Thoracic aorta (tissue), 2 donors: ENCODE results near the gene C9orf152. TPM values are rescaled to one million over a fixed set of nuclear protein-coding genes. Genes with fewer than 3 reads are reported as not detected.

ENCODE experiments used
- ATAC-seq: fragments of 150-250 bp; one replicate; pipeline ENCODE4 v1.8.0; 2017; ENCODE audit warnings: low read depth; ENCODE audit not compliant: insufficient number of reproducible peaks, low FRiP score
- DNase-seq: peaks from one replicate; pipeline ENCODE4 v3.0.0-alpha.2; 2020; ENCODE audit warnings: low spot score
- H3K27ac ChIP-seq, 2 donors: fragments of 200-600 bp; sonication (generic); 1 replicate in 1 of 2; 2 replicates in 1 of 2; pipeline ENCODE4 v1.5.1; 2016; ENCODE audit warnings: mild to moderate bottlenecking in 2 of 2, moderate library complexity in 2 of 2
- H3K27me3 ChIP-seq: fragments of 200-600 bp; sonication (generic); replicated peaks from 2 replicates; pipeline ENCODE4 v1.6.0; 2016; ENCODE audit warnings: mild to moderate bottlenecking; ENCODE audit not compliant: insufficient read depth
- H3K36me3 ChIP-seq: fragments of 200-600 bp; sonication (generic); one replicate; pipeline ENCODE4 v1.5.1; 2016
- H3K4me1 ChIP-seq, 2 donors: fragments of 200-600 bp; sonication (generic); 1 replicate in 1 of 2; 2 replicates in 1 of 2; pipeline versions ENCODE4 v1.5.1 to v1.6.0; 2016; ENCODE audit warnings: low read depth in 2 of 2, mild to moderate bottlenecking in 1 of 2; ENCODE audit not compliant: control insufficient read depth in 1 of 2
- H3K4me3 ChIP-seq: fragments of 200-600 bp; sonication (generic); 2 replicates; pipeline ENCODE4 v1.5.1; 2016; ENCODE audit warnings: mild to moderate bottlenecking
- H3K9me3 ChIP-seq: fragments of 200-600 bp; sonication (generic); 2 replicates; pipeline ENCODE4 v1.5.1; 2016
- total RNA-seq, 2 donors: library from RNA; depleted of rRNA; stranded (reverse); fragments of >200 nt; gene quantifications; one replicate each; pipeline versions ENCODE4 v1.1.0 to v1.2.3, GENCODE V29; 2016
- TF ChIP-seq, protein P1 (sequence below): fragments of 200-600 bp; sonication (generic); IDR thresholded peaks from one replicate; pipeline ENCODE4 v1.5.1; 2019; ENCODE audit warnings: antibody characterized with exemption

The C9orf152 gene
- total RNA-seq, 2 donors from 2014 or later, result 0.56 TPM; not detected in 1

DNA sequence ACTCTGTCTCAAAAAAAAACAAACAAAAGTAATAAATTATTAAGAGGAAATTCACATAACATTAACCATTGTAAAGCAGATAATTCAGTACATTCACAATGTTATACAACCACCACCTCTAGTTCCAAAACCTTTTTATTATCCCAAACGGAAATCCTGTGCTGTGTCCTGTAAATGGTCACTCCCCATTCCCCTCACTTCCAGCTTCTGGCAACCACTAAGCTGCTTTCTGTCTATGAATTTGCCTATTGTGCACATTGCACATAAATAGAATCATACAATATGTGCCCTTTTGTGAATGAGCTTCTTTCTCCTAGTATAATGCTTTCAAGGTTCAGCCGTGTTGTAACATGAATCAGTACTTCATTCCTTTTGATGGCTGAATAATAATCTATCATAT, 20.8 kb downstream of the C9orf152 start:
- Histone ChIP-seq H3K9me3 (no peaks in the 10 kb centered on the region), H3K4me3 (no peak overlapping the region), H3K27me3 (no peaks in the 10 kb centered on the region), H3K36me3 (no peaks in the 10 kb centered on the region), H3K4me1 (peaks cover 0 to under 1% of the 10 kb centered on the region in 2 donors), H3K27ac (no peak overlapping the region)
- DNase-seq (no peak), ATAC-seq (no peak)
- TF ChIP-seq, protein P1, sequence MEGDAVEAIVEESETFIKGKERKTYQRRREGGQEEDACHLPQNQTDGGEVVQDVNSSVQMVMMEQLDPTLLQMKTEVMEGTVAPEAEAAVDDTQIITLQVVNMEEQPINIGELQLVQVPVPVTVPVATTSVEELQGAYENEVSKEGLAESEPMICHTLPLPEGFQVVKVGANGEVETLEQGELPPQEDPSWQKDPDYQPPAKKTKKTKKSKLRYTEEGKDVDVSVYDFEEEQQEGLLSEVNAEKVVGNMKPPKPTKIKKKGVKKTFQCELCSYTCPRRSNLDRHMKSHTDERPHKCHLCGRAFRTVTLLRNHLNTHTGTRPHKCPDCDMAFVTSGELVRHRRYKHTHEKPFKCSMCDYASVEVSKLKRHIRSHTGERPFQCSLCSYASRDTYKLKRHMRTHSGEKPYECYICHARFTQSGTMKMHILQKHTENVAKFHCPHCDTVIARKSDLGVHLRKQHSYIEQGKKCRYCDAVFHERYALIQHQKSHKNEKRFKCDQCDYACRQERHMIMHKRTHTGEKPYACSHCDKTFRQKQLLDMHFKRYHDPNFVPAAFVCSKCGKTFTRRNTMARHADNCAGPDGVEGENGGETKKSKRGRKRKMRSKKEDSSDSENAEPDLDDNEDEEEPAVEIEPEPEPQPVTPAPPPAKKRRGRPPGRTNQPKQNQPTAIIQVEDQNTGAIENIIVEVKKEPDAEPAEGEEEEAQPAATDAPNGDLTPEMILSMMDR, result no peak

DNA sequence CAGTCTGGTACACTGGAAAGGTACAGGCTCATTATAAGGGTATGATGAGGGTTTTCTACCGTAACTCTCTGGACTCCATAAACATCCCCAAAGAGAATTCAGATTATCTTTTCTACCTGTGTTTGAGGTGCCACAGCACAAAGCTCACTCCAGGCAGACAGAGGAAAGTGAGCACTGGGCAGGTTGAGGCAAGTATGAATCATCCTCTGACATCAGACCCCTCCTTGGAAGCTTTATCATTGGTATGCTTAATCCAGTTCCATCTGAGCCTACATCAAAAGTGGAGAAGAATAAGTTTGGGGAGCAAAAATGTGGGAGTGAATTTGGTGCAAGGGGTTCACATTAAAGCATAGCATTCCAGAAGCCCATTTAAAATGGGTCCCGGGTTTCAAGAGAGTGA, 21.7 kb downstream of the C9orf152 start:
- Histone ChIP-seq H3K9me3 (no peaks in the 10 kb centered on the region), H3K27me3 (no peaks in the 10 kb centered on the region), H3K4me1 (no peaks in the 10 kb centered on the region), H3K4me3 (no peak overlapping the region), H3K27ac (no peak overlapping the region), H3K36me3 (no peaks in the 10 kb centered on the region)
- ATAC-seq (no peak), DNase-seq (no peak)
- TF ChIP-seq, protein P1, result no peak

DNA sequence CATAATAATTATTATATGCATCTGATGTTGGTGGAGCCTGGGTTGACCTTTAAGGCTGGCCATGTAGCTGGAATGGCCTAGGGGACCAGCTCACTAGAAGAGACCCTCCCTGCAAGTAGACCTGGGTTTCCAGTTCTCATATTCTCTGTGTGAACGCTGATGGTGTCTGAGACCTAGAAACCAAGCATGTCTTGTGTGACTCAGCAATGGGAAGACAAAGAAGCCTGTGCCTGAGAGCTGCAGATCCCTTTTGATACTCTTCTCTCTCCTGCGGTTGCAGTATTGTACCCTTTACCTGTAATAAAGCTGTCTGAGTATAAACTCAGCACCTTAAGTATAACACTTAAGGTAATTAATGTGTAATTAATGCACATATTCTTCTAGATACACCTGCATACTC, 22.2 kb downstream of the C9orf152 start:
- ATAC-seq, result no peak
- DNase-seq, result no peak
- TF ChIP-seq, protein P1, result no peak
- H3K27me3 ChIP-seq, result no peaks in the 10 kb centered on the region
- H3K27ac ChIP-seq, result no peak overlapping the region
- no peaks in the 10 kb centered on the region for H3K36me3 ChIP-seq
- no peaks in the 10 kb centered on the region for H3K9me3 ChIP-seq
- H3K4me3 ChIP-seq, result no peak overlapping the region
- H3K4me1 ChIP-seq, result peaks cover 0 to 3% of the 10 kb centered on the region in 2 donors

DNA sequence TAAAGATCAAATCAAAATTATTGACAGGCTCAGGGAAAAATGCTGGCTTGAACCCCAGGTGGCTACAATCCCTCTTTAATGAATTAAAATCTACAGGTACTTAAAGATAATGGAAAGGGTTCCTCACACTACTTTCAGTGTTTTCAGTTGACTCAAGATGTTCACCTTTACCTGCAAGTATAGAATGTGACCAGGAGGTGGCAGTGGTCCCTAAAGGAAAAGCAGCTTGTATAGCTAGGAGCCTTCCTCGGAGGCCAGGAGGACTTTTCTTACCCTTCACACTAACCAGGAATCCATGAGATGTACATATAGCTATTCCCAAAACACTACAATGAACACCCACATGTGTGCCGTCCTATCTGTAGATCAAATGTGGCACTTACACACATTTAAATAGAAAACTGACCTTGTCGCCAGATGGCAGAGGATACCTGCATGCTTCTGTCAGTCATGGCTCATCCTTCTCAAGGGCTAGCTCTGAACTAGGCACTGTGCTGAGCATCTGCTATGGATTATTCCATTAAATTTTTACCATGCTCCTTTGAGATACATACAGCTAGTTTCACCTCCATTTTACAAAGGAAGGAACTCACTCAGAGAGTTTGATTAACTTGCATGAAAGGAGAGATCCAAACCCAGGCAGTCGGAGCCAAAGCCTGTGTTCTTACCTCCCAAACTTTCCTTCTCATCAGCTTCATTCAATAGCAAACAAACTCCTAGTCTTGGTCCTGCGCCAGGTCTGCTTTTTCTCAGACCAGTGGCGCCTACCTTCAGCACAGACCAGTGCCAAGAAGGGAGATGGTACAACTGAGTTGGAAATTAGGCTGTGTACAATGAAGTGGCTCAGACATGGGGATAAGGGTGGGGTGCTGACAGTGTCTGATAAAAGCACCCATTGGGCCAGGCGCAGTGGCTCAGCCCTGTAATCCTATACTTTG, 24.5 kb downstream of the C9orf152 start:
- Histone ChIP-seq H3K27me3 (no peaks in the 10 kb centered on the region), H3K36me3 (no peaks in the 10 kb centered on the region), H3K4me3 (no peak overlapping the region), H3K4me1 (peaks cover 0 to 7% of the 10 kb centered on the region in 2 donors), H3K27ac (no peak overlapping the region), H3K9me3 (no peaks in the 10 kb centered on the region)
- ATAC-seq (no peak), DNase-seq (no peak)
- TF ChIP-seq, protein P1, result peak; percentile 72

DNA sequence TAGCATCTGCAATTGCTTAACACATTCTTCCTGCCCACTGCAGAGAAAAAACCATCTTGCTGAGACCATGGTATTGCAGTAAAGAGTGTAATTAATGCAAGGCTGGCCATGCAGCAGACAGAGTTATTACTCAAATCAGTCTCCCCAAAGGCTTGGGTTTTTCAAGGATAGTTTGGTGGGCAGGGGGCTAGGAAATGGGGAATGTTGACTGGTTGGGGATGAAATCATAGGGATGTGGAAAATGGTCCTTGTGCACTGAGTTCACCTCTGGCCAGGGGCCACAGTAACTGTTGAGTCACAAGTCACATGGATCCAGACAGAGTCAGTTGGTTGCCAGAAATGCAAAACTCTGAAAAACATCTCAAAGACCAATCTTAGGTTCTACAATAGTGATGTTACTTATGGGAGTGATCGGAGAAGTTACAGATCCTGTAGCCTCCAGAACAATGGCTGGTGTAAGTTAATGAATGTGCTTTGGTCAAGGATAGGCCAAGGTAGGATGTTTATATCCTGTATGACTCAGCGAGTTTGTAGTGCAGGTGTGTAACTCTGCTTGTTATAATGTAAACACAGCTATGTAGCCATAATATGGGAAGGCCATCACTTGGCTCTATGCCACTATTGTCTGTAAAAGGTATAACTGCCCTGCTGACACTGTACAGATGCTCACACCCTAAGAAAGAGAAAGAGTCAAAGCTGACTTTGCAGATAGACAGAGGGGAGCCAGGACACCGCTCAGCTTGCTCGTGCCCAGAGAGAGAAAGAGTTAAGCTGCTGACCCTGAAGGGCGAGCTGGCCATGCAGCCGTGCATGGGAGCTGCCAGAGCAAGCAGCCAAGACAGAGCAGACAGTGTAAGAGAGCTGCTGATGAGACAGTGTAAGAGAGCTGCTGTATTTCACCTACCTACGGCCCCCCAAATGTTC, 27.2 kb downstream of the C9orf152 start:
- Histone ChIP-seq H3K4me3 (no peak overlapping the region), H3K27me3 (no peaks in the 10 kb centered on the region), H3K36me3 (no peaks in the 10 kb centered on the region), H3K4me1 (peaks cover 0 to 7% of the 10 kb centered on the region in 2 donors), H3K27ac (no peak overlapping the region), H3K9me3 (no peaks in the 10 kb centered on the region)
- no peak for ATAC-seq
- DNase-seq, result no peak
- TF ChIP-seq, protein P1, result no peak
